GM23338 (cell line): Measurements from ENCODE around the gene RAI14. TPM values are rescaled to one million over a fixed set of nuclear protein-coding genes. Genes with fewer than 3 reads are reported as not detected.

Experiments used
- ATAC-seq: fragments of 200-7000 bp; cut with Tn5 transposase; 3 replicates; pipeline ENCODE4 v1.9.1; 2020
- DNase-seq: peaks from one replicate; pipeline ENCODE4 v3.0.0-alpha.2; 2015; ENCODE audit warnings: low spot score
- H2AFZ ChIP-seq: fragments of 200-600 bp; sonication (generic); 2 replicates; pipeline ENCODE4 v1.8.0; 2016; ENCODE audit warnings: antibody characterized with exemption, mild to moderate bottlenecking, moderate library complexity
- H3F3A ChIP-seq: fragments of 200-600 bp; sonication (generic); replicated peaks from 2 replicates; pipeline ENCODE4 v1.8.0; 2017; ENCODE audit warnings: antibody characterized with exemption, mixed run types, low read depth
- H3K27ac ChIP-seq: fragments of 200-600 bp; sonication (generic); 2 replicates; pipeline ENCODE4 v1.6.1; 2016; ENCODE audit warnings: low read depth
- H3K27me3 ChIP-seq: fragments of 200-600 bp; sonication (generic); 2 replicates; pipeline ENCODE4 v1.8.0; 2016; ENCODE audit warnings: mild to moderate bottlenecking, mixed run types, moderate library complexity; ENCODE audit not compliant: insufficient read depth
- H3K36me3 ChIP-seq: fragments of 200-600 bp; sonication (generic); 2 replicates; pipeline ENCODE4 v1.8.0; 2016; ENCODE audit warnings: mild to moderate bottlenecking; ENCODE audit not compliant: insufficient read depth
- H3K4me1 ChIP-seq: fragments of 200-600 bp; sonication (generic); 2 replicates; pipeline ENCODE4 v1.8.0; 2016; ENCODE audit warnings: mild to moderate bottlenecking, moderate library complexity; ENCODE audit not compliant: insufficient read depth
- H3K4me2 ChIP-seq: fragments of 200-600 bp; sonication (generic); 2 replicates; pipeline ENCODE4 v1.7.1; 2017; ENCODE audit warnings: mixed run types
- H3K4me3 ChIP-seq: fragments of 200-600 bp; sonication (generic); 2 replicates; pipeline ENCODE4 v1.6.1; 2016; ENCODE audit warnings: mixed run types
- H3K79me2 ChIP-seq: fragments of 200-600 bp; sonication (generic); replicated peaks from 2 replicates; pipeline ENCODE4 v1.8.0; 2017; ENCODE audit warnings: mild to moderate bottlenecking; ENCODE audit not compliant: insufficient read depth
- H3K9me2 ChIP-seq: fragments of 200-600 bp; sonication (generic); 2 replicates; pipeline ENCODE4 v1.8.0; 2017; ENCODE audit not compliant: insufficient read depth
- H4K20me1 ChIP-seq: fragments of 200-600 bp; sonication (generic); replicated peaks from 2 replicates; pipeline ENCODE4 v1.8.0; 2017; ENCODE audit warnings: mild to moderate bottlenecking; ENCODE audit not compliant: insufficient read depth
- H3K27ac Mint-ChIP-seq: 2 replicates; pipeline ENCODE4 v1.8.0; 2020; ENCODE audit warnings: inconsistent platforms, mild to moderate bottlenecking, moderate library complexity, mixed read lengths
- H3K27me3 Mint-ChIP-seq: 3 replicates; pipeline ENCODE4 v1.8.0; 2022; ENCODE audit warnings: low read depth, mild to moderate bottlenecking, moderate library complexity, mixed read lengths, inconsistent platforms; ENCODE audit not compliant: insufficient read depth, poor library complexity
- H3K36me3 Mint-ChIP-seq: 3 replicates; pipeline ENCODE4 v1.8.0; 2021; ENCODE audit warnings: low read depth, mild to moderate bottlenecking, inconsistent platforms, moderate library complexity, mixed read lengths
- H3K4me1 Mint-ChIP-seq: 3 replicates; pipeline ENCODE4 v1.8.0; 2020; ENCODE audit warnings: mild to moderate bottlenecking, inconsistent platforms, mixed read lengths
- H3K4me3 Mint-ChIP-seq: 3 replicates; pipeline ENCODE4 v1.8.0; 2021; ENCODE audit warnings: moderate library complexity, mild to moderate bottlenecking, inconsistent platforms, mixed read lengths
- H3K9me3 Mint-ChIP-seq: 3 replicates; pipeline ENCODE4 v1.8.0; 2020; ENCODE audit warnings: moderate library complexity, mild to moderate bottlenecking, inconsistent platforms, mixed read lengths
- CREB1 ChIP-seq: fragments of 250-450 bp; sonication (Bioruptor Pico); IDR thresholded peaks from 2 replicates; pipeline ENCODE4 v1.5.0; 2020; ENCODE audit warnings: low read depth, mild to moderate bottlenecking, moderate library complexity
- CTCF ChIP-seq, 2 experiments: fragments of 200-600 bp in 1 of 2; sonication (generic) in 1 of 2; conservative IDR thresholded peaks; 2 replicates each; pipeline versions ENCODE4 v1.5.1 to v1.6.1; 2016 to 2017; ENCODE audit warnings: antibody characterized with exemption in 2 of 2, low read depth in 2 of 2, mild to moderate bottlenecking in 2 of 2, moderate library complexity in 1 of 2
- ETS1 ChIP-seq: IDR thresholded peaks from 2 replicates; pipeline ENCODE4 v1.6.1; 2016; ENCODE audit warnings: antibody characterized with exemption
- EZH2 ChIP-seq: fragments of 200-600 bp; sonication (generic); IDR thresholded peaks from one replicate; pipeline ENCODE4 v1.8.0; 2017; ENCODE audit warnings: antibody characterized with exemption, mild to moderate bottlenecking, low read depth; ENCODE audit not compliant: unreplicated experiment
- EZH2phosphoT487 ChIP-seq: fragments of 200-600 bp; sonication (generic); IDR thresholded peaks from one replicate; pipeline ENCODE4 v1.8.1; 2018; ENCODE audit warnings: antibody characterized with exemption; ENCODE audit not compliant: unreplicated experiment
- JUNB ChIP-seq: IDR thresholded peaks from one replicate; pipeline ENCODE4 v1.6.1; 2016; ENCODE audit warnings: antibody characterized with exemption; ENCODE audit not compliant: unreplicated experiment
- NANOG ChIP-seq: IDR thresholded peaks from 2 replicates; pipeline ENCODE4 v1.6.1; 2016; ENCODE audit warnings: antibody characterized with exemption, borderline replicate concordance
- POLR2AphosphoS5 ChIP-seq: IDR thresholded peaks from 2 replicates; pipeline ENCODE4 v1.6.1; 2016; ENCODE audit warnings: antibody characterized with exemption, low read depth
- REST ChIP-seq: IDR thresholded peaks from one replicate; pipeline ENCODE4 v1.6.1; 2018; ENCODE audit warnings: antibody characterized with exemption; ENCODE audit not compliant: unreplicated experiment
- STAT1 ChIP-seq: IDR thresholded peaks from one replicate; pipeline ENCODE4 v1.6.1; 2016; ENCODE audit warnings: antibody characterized with exemption; ENCODE audit not compliant: unreplicated experiment
- ZNF114 ChIP-seq: fragments of 250-450 bp; sonication (Bioruptor Pico); IDR thresholded peaks from 2 replicates; pipeline ENCODE4 v1.5.0; 2020; ENCODE audit warnings: mild to moderate bottlenecking, moderate library complexity
- ZNF331 ChIP-seq: fragments of 250-450 bp; sonication (Bioruptor Pico); IDR thresholded peaks from 2 replicates; pipeline ENCODE4 v1.5.0; 2020; ENCODE audit warnings: low read depth, mild to moderate bottlenecking, moderate library complexity
- ZNF462 ChIP-seq: fragments of 250-450 bp; sonication (Bioruptor Pico); IDR thresholded peaks from 2 replicates; pipeline ENCODE4 v1.5.0; 2020; ENCODE audit warnings: mild to moderate bottlenecking, moderate library complexity
- polyA plus RNA-seq: library from polyadenylated mRNA; unstranded; fragments of >200 nt; fragmentation: Nextera tagmentation; extraction: Ambion mirVana; gene quantifications from 2 replicates; pipeline ENCODE4 v1.2.1, GENCODE V29; 2016
- total RNA-seq: library from RNA; depleted of rRNA; stranded (reverse); fragments of >200 nt; shearing (Covaris generic); gene quantifications from 2 replicates; pipeline ENCODE4 v1.2.3, GENCODE V29; 2014

Gene RAI14
- total and polyA plus RNA-seq, 2 experiments from 2014 or later = 58.8 to 95.8 TPM

- H3K4me3 Mint-ChIP-seq = no peak overlapping the region
- ATAC-seq = no peak
- H3K4me1 Mint-ChIP-seq = peaks cover 19% of the 10 kb centered on the region
- Histone ChIP-seq H3K4me1 (peaks cover 12% of the 10 kb centered on the region; the same call in 1 of the 2 replicates), H3K79me2 (no peaks in the 10 kb centered on the region), H3K4me2 (no peak overlapping the region), H3K4me3 (no peak overlapping the region), H3K27me3 (no peaks in the 10 kb centered on the region), H3K36me3 (no peaks in the 10 kb centered on the region), H4K20me1 (no peaks in the 10 kb centered on the region), H2AFZ (no peak overlapping the region), H3K9me2 (no peaks in the 10 kb centered on the region), H3K27ac (no peak overlapping the region), H3F3A (peaks cover 5% of the 10 kb centered on the region; the same call in 1 of the 2 replicates)
- peaks cover 5% of the 10 kb centered on the region for H3K27me3 Mint-ChIP-seq
- TF ChIP-seq POLR2AphosphoS5 = no peak
- no peak for TF ChIP-seq REST
- TF ChIP-seq ETS1 = no peak
- no peak for TF ChIP-seq ZNF462 (CRISPR knock-in tag)
- no peak for TF ChIP-seq STAT1
- no peak for TF ChIP-seq EZH2phosphoT487
- no peak for TF ChIP-seq NANOG
- TF ChIP-seq CREB1 (CRISPR knock-in tag) = no peak
- no peak for TF ChIP-seq EZH2
- TF ChIP-seq ZNF114 = no peak
- TF ChIP-seq JUNB = no peak
- no peak for TF ChIP-seq CTCF (conservative IDR thresholded peaks at IDR 0.05; ENCODE audit: low read depth in 2 of 2)
- no peak for TF ChIP-seq ZNF331
- peaks cover 4% of the 10 kb centered on the region for H3K9me3 Mint-ChIP-seq
- no peak for DNase-seq
- H3K27ac Mint-ChIP-seq = no peak overlapping the region
- peaks cover 27% of the 10 kb centered on the region; the same call in 2 of the 3 replicates for H3K36me3 Mint-ChIP-seq
Observed at GRCh38 chr5:34842554-34842953, 186.4 kb downstream of the RAI14 start.
